ENCODE results near the gene HSDL1.

Gene HSDL1

DNA sequence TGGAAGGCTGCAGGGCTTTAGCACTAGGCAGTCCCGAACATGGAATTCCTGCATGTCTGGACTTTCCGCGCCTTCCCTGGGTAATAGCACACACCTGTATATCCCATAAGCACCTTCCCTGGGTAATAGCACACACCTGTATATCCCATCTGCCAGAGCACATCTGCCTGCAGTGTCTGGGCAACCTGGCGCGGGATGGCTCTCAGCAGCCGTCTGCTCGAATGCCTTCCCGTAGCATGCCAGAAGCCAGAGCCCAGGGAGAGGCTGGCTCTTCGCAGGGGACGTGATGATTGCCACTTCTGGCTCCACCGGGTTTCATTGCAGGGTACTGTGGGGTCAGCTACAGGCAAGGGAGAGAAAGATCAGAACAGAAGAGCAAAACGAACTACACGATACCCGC, 49.5 kb downstream of the HSDL1 start:
- no peak overlapping the region for H3K4me3 ChIP-seq (ENCODE audit: low read depth, low read length)
- no peaks in the 10 kb centered on the region for H3K27me3 ChIP-seq (replicated peaks)
- in situ Hi-C loops (cut with HindIII; ENCODE audit: low pct_ligation_motif_present, low sequenced_read_pairs), result no loop called here
- no peak overlapping the region for H3K27ac ChIP-seq
- peaks cover 37% of the 10 kb centered on the region for H3K36me3 ChIP-seq (replicated peaks)
- TF ChIP-seq CTCF (IDR thresholded peaks at IDR 0.05; ENCODE audit: low read depth, low read length, missing control alignments), result no peak
- no peak for DNase-seq

DNA sequence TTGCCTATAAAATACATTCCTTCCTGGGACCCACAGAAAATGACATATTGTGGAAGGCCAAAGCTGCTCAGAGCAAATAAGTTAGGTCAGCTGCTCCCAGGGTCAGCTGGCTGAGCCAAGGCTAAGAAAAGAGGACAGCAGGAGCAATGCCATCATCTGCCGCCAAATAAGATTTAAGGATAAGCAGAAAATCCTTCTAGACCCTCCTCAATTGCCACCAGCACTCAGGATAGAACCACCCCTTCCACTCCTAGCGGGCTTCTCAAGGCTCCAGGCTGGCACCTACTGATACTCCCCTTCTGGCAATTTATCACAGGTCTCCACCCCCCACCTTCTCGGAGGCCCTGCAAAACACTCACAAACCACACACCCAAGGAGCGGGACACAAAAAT, 51.1 kb downstream of the HSDL1 start:
- Histone ChIP-seq H3K27ac (no peak overlapping the region), H3K4me3 (ENCODE audit: low read depth, low read length) (no peak overlapping the region), H3K36me3 (replicated peaks) (peaks cover 46% of the 10 kb centered on the region), H3K27me3 (replicated peaks) (no peaks in the 10 kb centered on the region)
- no peak for TF ChIP-seq CTCF (IDR thresholded peaks at IDR 0.05; ENCODE audit: low read depth, low read length, missing control alignments)
- no peak for DNase-seq
- in situ Hi-C loops (cut with HindIII; ENCODE audit: low pct_ligation_motif_present, low sequenced_read_pairs), result no loop called here

DNA sequence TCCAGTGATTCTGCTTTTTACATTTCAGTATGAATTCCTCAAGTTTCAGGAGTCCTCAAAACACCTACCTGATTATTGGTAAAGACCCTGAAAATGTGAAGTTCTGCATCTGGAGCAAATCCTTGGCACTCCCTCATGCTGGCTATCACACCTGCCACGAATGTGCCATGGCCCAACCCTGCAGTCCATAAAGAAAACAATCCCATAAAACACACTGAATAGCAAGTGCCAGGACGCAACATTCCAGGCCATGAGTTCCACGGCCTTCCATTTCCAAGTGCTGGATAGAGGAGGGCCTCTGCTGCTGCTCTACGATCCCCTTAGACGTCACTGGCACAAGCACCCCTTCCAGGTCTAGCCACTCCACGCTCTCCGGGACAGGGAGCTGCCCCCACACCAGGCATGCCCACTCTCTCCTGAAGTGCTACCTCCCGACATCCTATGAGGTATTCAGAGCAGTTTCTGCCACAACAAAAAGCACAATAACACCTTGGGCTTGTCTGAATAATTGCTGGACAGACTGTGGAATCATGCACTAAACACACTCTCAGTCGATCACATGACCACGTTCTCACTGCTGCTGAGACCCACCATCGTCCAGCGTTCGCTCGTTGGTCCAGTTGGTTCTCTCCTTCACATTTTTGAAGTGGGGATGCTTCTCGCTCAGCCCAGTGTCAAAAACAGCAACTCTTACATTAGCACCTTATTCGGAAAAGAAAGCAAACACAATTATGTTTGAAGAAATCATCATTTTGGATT, 51.7 kb downstream of the HSDL1 start:
- no peak overlapping the region for H3K27ac ChIP-seq
- no peak for TF ChIP-seq CTCF (IDR thresholded peaks at IDR 0.05; ENCODE audit: low read depth, low read length, missing control alignments)
- in situ Hi-C loops (cut with HindIII; ENCODE audit: low pct_ligation_motif_present, low sequenced_read_pairs), result no loop called here
- peaks cover 46% of the 10 kb centered on the region for H3K36me3 ChIP-seq (replicated peaks)
- DNase-seq, result no peak
- no peak overlapping the region for H3K4me3 ChIP-seq (ENCODE audit: low read depth, low read length)
- H3K27me3 ChIP-seq (replicated peaks), result no peaks in the 10 kb centered on the region

DNA sequence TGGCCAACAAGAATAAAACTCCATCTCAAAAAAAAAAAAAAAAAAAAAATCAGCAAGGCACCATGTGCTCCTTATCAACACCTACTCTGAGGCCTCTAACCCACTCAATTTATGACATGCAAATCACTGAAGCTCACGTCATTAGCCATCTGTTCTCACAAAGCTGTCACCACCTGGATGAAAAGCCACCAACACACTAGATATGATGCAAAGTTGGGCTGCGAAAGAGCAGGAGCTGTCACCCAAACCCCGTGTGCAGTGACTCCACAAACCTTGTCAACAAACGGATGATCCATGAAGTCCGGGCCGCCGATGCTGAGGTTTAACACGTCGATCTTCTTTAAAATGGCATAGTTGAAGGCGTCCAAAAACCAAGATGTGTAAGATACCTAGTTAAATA, 53.5 kb downstream of the HSDL1 start:
- in situ Hi-C loops (cut with HindIII; ENCODE audit: low pct_ligation_motif_present, low sequenced_read_pairs), result no loop called here
- Histone ChIP-seq H3K4me3 (ENCODE audit: low read depth, low read length) (no peak overlapping the region), H3K27ac (no peak overlapping the region), H3K27me3 (replicated peaks) (no peaks in the 10 kb centered on the region), H3K36me3 (replicated peaks) (peaks cover 49% of the 10 kb centered on the region)
- TF ChIP-seq CTCF (IDR thresholded peaks at IDR 0.05; ENCODE audit: low read depth, low read length, missing control alignments), result no peak
- no peak for DNase-seq

GRCh38 chr16:84090211-84090610, 54.8 kb downstream of the HSDL1 start:
- no peak for DNase-seq
- Histone ChIP-seq H3K27me3 (replicated peaks) (no peaks in the 10 kb centered on the region), H3K27ac (no peak overlapping the region), H3K4me3 (ENCODE audit: low read depth, low read length) (no peak overlapping the region), H3K36me3 (replicated peaks) (peaks cover 49% of the 10 kb centered on the region)
- in situ Hi-C loops (cut with HindIII; ENCODE audit: low pct_ligation_motif_present, low sequenced_read_pairs), result no loop called here
- no peak for TF ChIP-seq CTCF (IDR thresholded peaks at IDR 0.05; ENCODE audit: low read depth, low read length, missing control alignments)

Measured in brain microvascular endothelial cell (primary cell).